ENCODE results near the gene RSPO4. TPM values are rescaled to one million over a fixed set of nuclear protein-coding genes. Genes with fewer than 3 reads are reported as not detected.

The RSPO4 gene
- total and polyA plus RNA-seq, 2 of the 13 experiments (the other 11 are each of a cell fraction or from before 2014, with no cell fraction given) = not detected

- intact Hi-C loops (cut with micrococcal nuclease; ENCODE audit: unreplicated experiment) (no loop called here), in situ Hi-C loops (cut with HindIII; ENCODE audit: extremely low pct_ligation_motif_present, low pct_unique_long_range_greater_than_20kb) (no loop called here)
- no TSS peak for BruUV-seq (replicated peaks)
- FAIRE-seq = no peak
- Histone ChIP-seq H3K9me3 (ENCODE audit: low read length) (no peaks in the 10 kb centered on the region), H3K27me3 (ENCODE audit: control insufficient read depth in 1 of 2, insufficient read depth in 2 of 2, low read length in 2 of 2) (peaks cover 15 to 71% of the 10 kb centered on the region in 2 experiments), H3K27ac (ENCODE audit: extremely low read length, insufficient read depth, low read length) (no peak overlapping the region), H3K9ac (ENCODE audit: insufficient read depth, low read depth, low read length) (no peak overlapping the region), H3K4me1 (ENCODE audit: insufficient read depth, low read length) (no peaks in the 10 kb centered on the region), H3K4me3 (replicated peaks in 1 of 3; ENCODE audit: insufficient read depth in 1 of 3, low read depth in 2 of 3, low read length in 3 of 3) (no peak overlapping the region), H3K36me3 (replicated peaks in 1 of 2; ENCODE audit: control insufficient read depth in 1 of 2, insufficient read depth in 2 of 2, low read length in 2 of 2) (no peaks in the 10 kb centered on the region), H3K79me2 (ENCODE audit: insufficient read depth, low read length) (no peaks in the 10 kb centered on the region), H3K4me2 (ENCODE audit: low read depth, low read length) (no peak overlapping the region), H4K20me1 (ENCODE audit: insufficient read depth, low read length) (no peaks in the 10 kb centered on the region; the same call in 1 of the 2 replicates), H2AFZ (ENCODE audit: low read length) (no peak overlapping the region)
- POLR2A ChIA-PET = no interaction called here
- TF ChIP-seq ZNF501 (CRISPR knock-in tag; IDR thresholded peaks at IDR 0.05) (no peak), ZNF768 (CRISPR knock-in tag; IDR thresholded peaks at IDR 0.05) (no peak), ZNF460 (CRISPR knock-in tag; IDR thresholded peaks at IDR 0.05; ENCODE audit: borderline replicate concordance) (no peak), ZNF362 (CRISPR knock-in tag; IDR thresholded peaks at IDR 0.05; ENCODE audit: borderline replicate concordance) (no peak), ZSCAN29 (CRISPR knock-in tag; conservative IDR thresholded peaks at IDR 0.05) (no peak), BCL6 (CRISPR knock-in tag; IDR thresholded peaks at IDR 0.05) (no peak), ZNF30 (CRISPR knock-in tag; IDR thresholded peaks at IDR 0.05) (no peak), TAF15 (IDR thresholded peaks at IDR 0.05; ENCODE audit: low read depth, low read length, poor library complexity, severe bottlenecking) (no peak), TGIF2 (CRISPR knock-in tag; IDR thresholded peaks at IDR 0.05) (no peak), REL (CRISPR knock-in tag; conservative IDR thresholded peaks at IDR 0.05) (no peak)
- TF ChIP-seq, protein P1, sequence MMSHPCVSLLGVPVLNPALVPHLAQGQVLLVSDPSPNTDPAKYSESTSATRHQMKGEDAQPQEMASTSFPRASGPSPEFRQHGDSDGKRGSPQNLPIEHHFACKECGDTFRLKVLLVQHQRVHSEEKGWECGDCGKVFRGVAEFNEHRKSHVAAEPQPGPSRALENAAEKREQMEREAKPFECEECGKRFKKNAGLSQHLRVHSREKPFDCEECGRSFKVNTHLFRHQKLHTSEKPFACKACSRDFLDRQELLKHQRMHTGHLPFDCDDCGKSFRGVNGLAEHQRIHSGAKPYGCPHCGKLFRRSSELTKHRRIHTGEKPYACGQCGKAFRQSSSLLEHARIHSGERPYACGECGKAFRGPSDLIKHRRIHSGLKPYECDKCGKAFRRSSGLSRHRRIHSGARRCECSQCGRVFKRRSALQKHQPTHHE (CRISPR knock-in tag; IDR thresholded peaks at IDR 0.05; ENCODE audit: borderline replicate concordance) = no peak
- no peak for DNase-seq (ENCODE audit: low spot score)
- CTCF ChIA-PET (ENCODE audit: low intra/inter-chr PET ratio, low total read pairs) = no interaction called here
- WGBS (ENCODE audit: low lambda C conversion rate) = 3% methylated on average over 3 of the region's 3 CpGs
- no peak for ATAC-seq
These were observed 39.9 kb downstream of the RSPO4 start for GRCh38 chr20:962223-962622.
